Neuron (in vitro differentiated cells): ENCODE results near the gene USP15.
"Not testable (repeated sequence)": the region's sequence is repeated elsewhere in the genome, so short reads cannot be mapped to it uniquely, and the experiment has no call there.

Experiments used
- H2AFZ ChIP-seq: one replicate; pipeline ENCODE4 v1.6.1; 2013; ENCODE audit warnings: low read depth, mild to moderate bottlenecking, inconsistent platforms, low read length, moderate library complexity
- H3K27me3 ChIP-seq: one replicate; pipeline ENCODE4 v1.6.1; 2013; ENCODE audit warnings: low read length; ENCODE audit not compliant: insufficient read depth
- H3K36me3 ChIP-seq: one replicate; pipeline ENCODE4 v1.6.1; 2013; ENCODE audit warnings: low read length; ENCODE audit not compliant: insufficient read depth
- H3K4me1 ChIP-seq: one replicate; pipeline ENCODE4 v1.6.1; 2013; ENCODE audit warnings: low read length; ENCODE audit not compliant: insufficient read depth
- H3K4me3 ChIP-seq: 2 replicates; pipeline ENCODE4 v1.5.1; 2013; ENCODE audit warnings: mild to moderate bottlenecking, low read length, moderate library complexity
- H3K9me3 ChIP-seq: one replicate; pipeline ENCODE4 v1.6.1; 2013; ENCODE audit warnings: low read length

USP15 gene

DNA sequence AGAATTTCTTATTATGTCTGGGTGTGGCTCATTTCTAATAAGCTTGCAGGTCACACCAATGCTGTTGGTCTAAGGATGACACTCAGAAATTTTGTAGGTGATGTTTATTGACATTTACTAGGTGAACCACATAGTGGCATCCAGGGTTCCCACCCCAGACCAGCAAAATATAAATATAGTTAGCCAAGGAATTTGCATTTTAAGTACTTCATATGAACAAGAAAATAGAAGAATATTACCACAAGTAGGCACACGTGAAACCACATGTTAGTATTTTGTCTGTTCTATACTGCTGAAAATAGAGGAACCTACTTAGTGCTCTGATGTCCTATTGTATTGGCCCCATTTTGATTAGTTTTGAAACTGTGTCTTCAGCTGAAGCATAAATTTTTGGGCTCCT is 71.1 kb downstream of the USP15 start:
- no peak overlapping the region for H2AFZ ChIP-seq
- H3K9me3 ChIP-seq = no peaks in the 10 kb centered on the region
- no peak overlapping the region for H3K4me3 ChIP-seq
- H3K36me3 ChIP-seq = peaks cover 6% of the 10 kb centered on the region
- no peaks in the 10 kb centered on the region for H3K4me1 ChIP-seq
- H3K27me3 ChIP-seq = no peaks in the 10 kb centered on the region

- H3K27me3 ChIP-seq = no peaks in the 10 kb centered on the region
- no peaks in the 10 kb centered on the region for H3K9me3 ChIP-seq
- no peak overlapping the region for H3K4me3 ChIP-seq
- peaks cover 6% of the 10 kb centered on the region for H3K36me3 ChIP-seq
- H2AFZ ChIP-seq = no peak overlapping the region
- no peaks in the 10 kb centered on the region for H3K4me1 ChIP-seq
Measured at GRCh38 chr12:62332598-62332997, 72.4 kb downstream of the USP15 start.

DNA sequence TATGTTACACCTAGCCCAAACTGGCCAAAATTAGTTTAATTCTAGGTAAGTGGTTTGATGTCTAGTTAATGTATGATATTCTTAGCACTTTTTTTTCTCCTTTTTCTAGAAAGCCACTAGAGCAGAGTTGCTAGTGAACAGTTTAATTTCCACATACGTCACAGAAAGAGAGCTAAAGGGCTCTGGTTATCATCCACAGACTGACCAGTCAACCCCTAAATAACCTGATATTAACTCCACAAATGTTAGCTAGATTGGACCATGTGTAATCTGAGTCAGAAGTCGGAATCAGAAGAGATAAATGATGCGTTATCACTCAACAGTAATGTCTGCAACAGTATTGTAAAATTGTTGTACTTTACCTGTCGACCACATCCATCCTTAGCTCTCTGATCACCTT is 74.9 kb downstream of the USP15 start:
- H3K4me1 ChIP-seq = no peaks in the 10 kb centered on the region
- no peak overlapping the region for H2AFZ ChIP-seq
- H3K9me3 ChIP-seq = no peaks in the 10 kb centered on the region
- no peaks in the 10 kb centered on the region for H3K27me3 ChIP-seq
- H3K36me3 ChIP-seq = peaks cover 6% of the 10 kb centered on the region
- no peak overlapping the region for H3K4me3 ChIP-seq

GRCh38 chr12:62335796-62336195 is 75.6 kb downstream of the USP15 start:
- no peak overlapping the region for H2AFZ ChIP-seq
- H3K27me3 ChIP-seq = no peaks in the 10 kb centered on the region
- H3K9me3 ChIP-seq = no peaks in the 10 kb centered on the region
- H3K4me1 ChIP-seq = no peaks in the 10 kb centered on the region
- H3K36me3 ChIP-seq = peaks cover 2% of the 10 kb centered on the region
- H3K4me3 ChIP-seq = no peak overlapping the region

- H3K4me1 ChIP-seq, H2AFZ ChIP-seq, H3K9me3 ChIP-seq, H3K36me3 ChIP-seq, H3K27me3 ChIP-seq, H3K4me3 ChIP-seq: not testable (repeated sequence)
Measured at GRCh38 chr12:62337643-62338042, 77.4 kb downstream of the USP15 start.

DNA sequence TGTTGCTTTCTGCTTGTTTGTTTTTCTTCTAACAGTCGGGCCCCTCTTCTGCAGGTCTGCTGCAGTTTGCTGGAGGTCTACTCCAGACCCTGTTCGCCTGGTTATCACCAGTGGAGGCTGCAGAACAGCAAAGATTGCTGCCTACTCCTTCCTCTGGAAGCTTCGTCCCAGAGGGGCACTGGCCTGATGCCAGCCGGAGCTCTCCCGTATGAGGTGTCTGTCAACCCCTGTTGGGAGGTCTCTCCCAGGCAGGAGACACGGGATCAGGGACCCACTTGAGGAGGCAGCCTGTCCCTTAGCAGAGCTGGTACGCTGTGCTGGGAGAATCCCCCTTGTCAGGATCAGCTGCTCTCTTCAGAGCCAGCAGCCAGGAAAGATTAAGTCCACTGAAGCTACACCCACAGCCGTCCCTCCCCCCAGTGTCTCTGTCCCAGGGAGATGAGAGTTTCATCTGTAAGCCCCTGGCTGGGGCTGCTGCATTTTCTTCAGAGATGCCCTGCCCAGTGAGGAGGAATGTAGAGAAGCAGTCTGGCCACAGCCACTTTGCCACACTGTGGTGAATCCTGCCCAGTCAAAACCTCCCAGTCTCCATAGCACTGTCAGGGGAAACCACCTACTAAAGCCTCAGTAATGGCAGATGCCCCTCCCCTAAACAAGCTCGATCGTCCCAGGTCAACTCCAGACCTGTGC is 82.6 kb downstream of the USP15 start:
- H3K36me3 ChIP-seq, H2AFZ ChIP-seq, H3K27me3 ChIP-seq, H3K4me3 ChIP-seq, H3K4me1 ChIP-seq: not testable (repeated sequence)
- peaks cover 13% of the 10 kb centered on the region for H3K9me3 ChIP-seq

DNA sequence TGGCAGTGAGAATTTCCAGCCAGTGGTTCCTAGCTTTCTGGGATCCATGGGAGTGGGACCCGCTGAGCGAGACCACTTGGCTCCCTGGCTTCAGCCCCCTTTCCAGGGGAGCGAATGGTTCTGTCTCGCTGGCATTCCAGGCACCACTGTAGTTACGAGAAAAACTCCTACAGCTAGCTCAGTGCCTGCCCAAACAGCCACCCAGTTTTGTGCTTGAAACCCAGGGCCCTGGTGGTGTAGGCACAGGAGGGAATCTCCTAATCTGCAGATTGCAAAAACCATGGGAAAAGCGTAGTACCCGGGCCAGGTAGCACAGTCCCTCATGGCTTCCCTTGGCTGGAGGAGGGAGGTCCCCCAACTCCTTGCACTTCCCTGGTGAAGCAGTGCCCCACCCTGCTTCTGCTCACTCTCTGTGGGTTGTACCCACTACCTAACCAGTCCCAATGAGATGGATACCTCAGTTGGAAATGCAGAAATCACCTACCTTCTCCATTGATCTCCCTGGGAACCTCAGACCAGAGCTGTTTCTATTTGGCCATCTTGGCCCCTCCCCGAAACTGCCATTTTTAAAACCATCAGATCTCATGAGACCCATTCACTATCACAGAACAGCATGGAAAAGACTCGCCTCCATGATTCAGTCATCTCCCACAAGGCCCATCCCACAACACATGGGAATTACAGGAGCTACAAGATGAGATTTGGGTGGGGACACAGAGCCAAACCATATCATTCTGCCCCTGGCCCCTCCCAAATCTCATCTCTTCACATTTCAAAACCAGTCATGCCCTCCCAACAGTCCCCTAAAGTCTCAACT is 83.3 kb downstream of the USP15 start:
- not testable (repeated sequence) for H3K4me1 ChIP-seq, H3K36me3 ChIP-seq, H3K4me3 ChIP-seq, H2AFZ ChIP-seq, H3K27me3 ChIP-seq
- peaks cover 13% of the 10 kb centered on the region for H3K9me3 ChIP-seq

DNA sequence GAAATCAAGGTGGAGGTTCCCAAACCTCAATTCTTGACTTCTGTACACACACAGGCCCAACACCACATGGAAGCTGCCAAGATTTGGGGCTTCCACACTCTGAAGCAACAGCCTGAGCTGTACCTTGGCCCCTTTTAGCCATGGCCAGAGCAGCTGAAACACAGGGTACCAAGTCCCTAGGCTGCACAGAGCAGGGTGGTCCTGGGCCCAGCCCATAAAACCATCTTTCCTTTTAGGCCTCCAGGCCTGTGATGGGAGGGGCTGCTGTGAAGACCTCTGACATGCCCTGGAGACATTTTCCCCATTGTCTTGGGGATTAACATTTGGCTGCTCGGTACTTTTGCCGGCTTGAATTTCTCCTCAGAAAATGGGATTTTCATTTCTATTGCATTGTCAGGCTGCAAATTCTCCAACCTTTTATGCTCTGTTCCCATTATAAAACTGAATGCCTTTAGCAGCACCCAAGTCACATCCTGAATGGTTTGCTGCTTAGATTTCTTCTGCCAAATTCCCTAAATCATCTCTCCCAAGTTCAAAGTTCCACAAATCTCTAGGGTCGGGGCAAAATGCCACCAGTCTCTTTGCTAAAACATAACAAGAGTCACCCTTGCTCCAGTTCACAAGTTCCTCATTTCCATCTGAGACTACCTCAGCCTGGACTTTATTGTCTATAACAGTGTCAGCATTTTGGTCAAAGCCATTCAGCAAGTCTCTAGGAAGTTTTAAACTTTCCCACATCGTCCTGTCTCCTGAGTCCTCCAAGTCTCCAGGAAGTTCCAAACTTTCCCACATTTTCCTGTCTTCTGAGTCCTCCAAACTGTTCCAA is 84.7 kb downstream of the USP15 start:
- H3K9me3 ChIP-seq = peaks cover 13% of the 10 kb centered on the region
- H3K27me3 ChIP-seq, H3K4me1 ChIP-seq, H2AFZ ChIP-seq, H3K4me3 ChIP-seq, H3K36me3 ChIP-seq: not testable (repeated sequence)

DNA sequence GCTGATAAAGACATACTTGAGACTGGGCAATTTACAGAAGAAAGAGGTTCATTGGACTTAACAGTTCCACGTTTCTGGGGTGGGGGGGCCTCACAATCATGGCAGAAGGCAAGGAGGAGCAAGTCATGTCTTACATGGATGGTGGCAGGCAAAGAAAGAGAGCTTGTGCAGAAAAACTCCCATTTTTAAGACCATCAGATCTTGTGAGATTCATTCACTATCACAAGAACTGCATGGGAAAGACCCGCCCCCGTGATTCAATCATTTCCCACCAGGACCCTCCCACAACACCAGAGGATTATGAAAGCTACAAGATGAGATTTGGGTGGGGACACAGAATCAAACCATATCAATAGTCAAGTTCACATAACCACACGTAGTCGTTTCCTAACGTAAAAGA is 85.5 kb downstream of the USP15 start:
- no peaks in the 10 kb centered on the region for H3K27me3 ChIP-seq

DNA sequence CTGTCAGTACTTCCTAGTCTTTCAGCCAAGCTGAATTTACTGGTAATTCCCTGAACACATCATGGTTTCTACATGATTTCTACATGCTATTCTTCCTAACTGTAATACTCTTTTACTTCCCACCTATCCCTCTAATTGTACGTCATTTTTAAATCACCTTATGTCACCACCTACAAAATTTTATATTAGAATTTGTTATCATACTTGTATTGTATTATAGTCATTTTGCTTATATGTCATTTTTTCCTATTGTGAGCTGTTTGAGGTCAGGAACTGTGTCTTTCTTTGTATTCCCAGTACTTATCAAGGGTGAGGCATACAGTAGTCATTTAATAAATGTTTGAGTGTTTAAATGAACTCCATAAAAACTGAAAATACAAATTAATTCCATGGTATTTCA is 86.6 kb downstream of the USP15 start:
- H2AFZ ChIP-seq = no peak overlapping the region
- H3K36me3 ChIP-seq = peaks cover 3% of the 10 kb centered on the region
- peaks cover 13% of the 10 kb centered on the region for H3K9me3 ChIP-seq
- no peaks in the 10 kb centered on the region for H3K27me3 ChIP-seq
- H3K4me1 ChIP-seq = no peaks in the 10 kb centered on the region
- H3K4me3 ChIP-seq = no peak overlapping the region

More for the DNA sequence above, 85.5 kb downstream of the USP15 start:
- H3K9me3 ChIP-seq = peaks cover 13% of the 10 kb centered on the region
- no peaks in the 10 kb centered on the region for H3K4me1 ChIP-seq
- H2AFZ ChIP-seq = no peak overlapping the region
- peaks cover 2% of the 10 kb centered on the region for H3K36me3 ChIP-seq
- no peak overlapping the region for H3K4me3 ChIP-seq

GRCh38 chr12:62347922-62348650 is 87.9 kb downstream of the USP15 start:
- Histone ChIP-seq H3K4me1 (no peaks in the 10 kb centered on the region), H3K36me3 (peaks cover 3% of the 10 kb centered on the region), H2AFZ (no peak overlapping the region), H3K27me3 (no peaks in the 10 kb centered on the region), H3K9me3 (peaks cover 10% of the 10 kb centered on the region), H3K4me3 (no peak overlapping the region)

DNA sequence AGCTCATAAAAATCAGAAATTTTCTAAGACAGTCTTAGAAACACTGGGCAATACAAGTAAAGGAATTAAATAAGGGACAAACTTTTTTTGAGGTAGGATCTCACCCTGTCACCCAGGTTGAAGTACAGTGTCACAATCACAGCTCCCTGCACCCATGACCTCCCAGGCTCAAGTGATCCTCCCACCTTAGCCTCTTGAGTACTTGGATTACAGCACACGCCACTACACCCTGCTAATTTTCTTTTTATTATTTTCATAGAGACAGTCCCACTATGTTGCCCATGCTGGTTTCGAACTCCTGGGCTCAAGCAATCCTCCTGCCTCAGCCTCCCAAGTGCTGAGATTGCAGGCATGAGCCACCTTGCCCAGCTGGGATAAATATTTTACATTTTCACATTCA is 90.3 kb downstream of the USP15 start:
- Histone ChIP-seq H3K4me1 (no peaks in the 10 kb centered on the region), H3K36me3 (peaks cover 6% of the 10 kb centered on the region), H3K4me3 (no peak overlapping the region), H3K27me3 (no peaks in the 10 kb centered on the region), H3K9me3 (no peaks in the 10 kb centered on the region), H2AFZ (no peak overlapping the region)

GRCh38 chr12:62351326-62351725 is 91.1 kb downstream of the USP15 start:
- Histone ChIP-seq H3K27me3 (no peaks in the 10 kb centered on the region), H2AFZ (no peak overlapping the region), H3K4me1 (no peaks in the 10 kb centered on the region), H3K4me3 (no peak overlapping the region), H3K9me3 (no peaks in the 10 kb centered on the region), H3K36me3 (peaks cover 6% of the 10 kb centered on the region)
